DOHH2 (cell line): ENCODE data around the gene POU2F2.

ENCODE experiments used
- H3F3A ChIP-seq: fragments of 200-600 bp; sonication (generic), shearing (Covaris generic); 2 replicates; pipeline ENCODE4 v1.6.0; 2016; ENCODE audit warnings: antibody characterized with exemption, mild to moderate bottlenecking; ENCODE audit not compliant: control insufficient read depth, insufficient read depth
- H3K27ac ChIP-seq: fragments of 200-600 bp; sonication (generic); 2 replicates; pipeline ENCODE4 v1.5.1; 2014; ENCODE audit warnings: low read depth, mild to moderate bottlenecking, low read length, moderate library complexity
- H3K27me3 ChIP-seq: fragments of 200-600 bp; sonication (generic); 2 replicates; pipeline ENCODE4 v1.6.1; 2014; ENCODE audit warnings: mild to moderate bottlenecking, low read length, mixed read lengths; ENCODE audit not compliant: control insufficient read depth
- H3K36me3 ChIP-seq: fragments of 200-600 bp; sonication (generic); 2 replicates; pipeline ENCODE4 v1.6.1; 2014; ENCODE audit warnings: mild to moderate bottlenecking, low read length, moderate library complexity, mixed read lengths; ENCODE audit not compliant: control insufficient read depth
- H3K4me1 ChIP-seq: fragments of 200-600 bp; sonication (generic); 2 replicates; pipeline ENCODE4 v1.6.1; 2014; ENCODE audit warnings: mild to moderate bottlenecking, low read length, mixed read lengths; ENCODE audit not compliant: control insufficient read depth
- H3K4me2 ChIP-seq: fragments of 200-600 bp; sonication (generic); 2 replicates; pipeline ENCODE4 v1.6.0; 2014; ENCODE audit warnings: mild to moderate bottlenecking, low read length, moderate library complexity
- H3K4me3 ChIP-seq: fragments of 200-600 bp; sonication (generic); 2 replicates; pipeline ENCODE4 v1.5.1; 2014; ENCODE audit warnings: mild to moderate bottlenecking, low read length, mixed read lengths
- H3K79me2 ChIP-seq: fragments of 200-600 bp; sonication (generic); 2 replicates; pipeline ENCODE4 v1.6.1; 2014; ENCODE audit warnings: mild to moderate bottlenecking, low read length, mixed read lengths; ENCODE audit not compliant: control insufficient read depth
- H3K9me2 ChIP-seq: fragments of 200-600 bp; sonication (generic); replicated peaks from 2 replicates; pipeline ENCODE4 v1.6.1; 2014; ENCODE audit warnings: mild to moderate bottlenecking, low read length, mixed read lengths; ENCODE audit not compliant: control insufficient read depth
- H3K9me3 ChIP-seq: fragments of 200-600 bp; sonication (generic); 2 replicates; pipeline ENCODE4 v1.6.1; 2014; ENCODE audit warnings: antibody characterized with exemption, low read length, mixed read lengths; ENCODE audit not compliant: control insufficient read depth, insufficient read depth
- H4K20me1 ChIP-seq: fragments of 200-600 bp; sonication (generic); 2 replicates; pipeline ENCODE4 v1.6.0; 2014; ENCODE audit warnings: low read depth, mild to moderate bottlenecking, antibody characterized with exemption, low read length, moderate library complexity; ENCODE audit not compliant: control insufficient read depth, insufficient read depth
- EZH2phosphoT487 ChIP-seq: fragments of 200-600 bp; sonication (generic); IDR thresholded peaks from 2 replicates; pipeline ENCODE4 v1.6.1; 2017; ENCODE audit warnings: borderline replicate concordance, mild to moderate bottlenecking, antibody characterized with exemption, low read length, moderate library complexity, mixed read lengths
- TF ChIP-seq, protein P1 (sequence below): fragments of 200-600 bp; sonication (generic); IDR thresholded peaks from one replicate; pipeline ENCODE4 v1.5.1; 2014; ENCODE audit warnings: antibody characterized with exemption, mild to moderate bottlenecking, low read depth, low read length; ENCODE audit not compliant: poor library complexity, severe bottlenecking

Gene POU2F2

GRCh38 chr19:42051166-42052115, 80.8 kb downstream of the POU2F2 start:
- no peak for TF ChIP-seq EZH2phosphoT487
- TF ChIP-seq, protein P1, sequence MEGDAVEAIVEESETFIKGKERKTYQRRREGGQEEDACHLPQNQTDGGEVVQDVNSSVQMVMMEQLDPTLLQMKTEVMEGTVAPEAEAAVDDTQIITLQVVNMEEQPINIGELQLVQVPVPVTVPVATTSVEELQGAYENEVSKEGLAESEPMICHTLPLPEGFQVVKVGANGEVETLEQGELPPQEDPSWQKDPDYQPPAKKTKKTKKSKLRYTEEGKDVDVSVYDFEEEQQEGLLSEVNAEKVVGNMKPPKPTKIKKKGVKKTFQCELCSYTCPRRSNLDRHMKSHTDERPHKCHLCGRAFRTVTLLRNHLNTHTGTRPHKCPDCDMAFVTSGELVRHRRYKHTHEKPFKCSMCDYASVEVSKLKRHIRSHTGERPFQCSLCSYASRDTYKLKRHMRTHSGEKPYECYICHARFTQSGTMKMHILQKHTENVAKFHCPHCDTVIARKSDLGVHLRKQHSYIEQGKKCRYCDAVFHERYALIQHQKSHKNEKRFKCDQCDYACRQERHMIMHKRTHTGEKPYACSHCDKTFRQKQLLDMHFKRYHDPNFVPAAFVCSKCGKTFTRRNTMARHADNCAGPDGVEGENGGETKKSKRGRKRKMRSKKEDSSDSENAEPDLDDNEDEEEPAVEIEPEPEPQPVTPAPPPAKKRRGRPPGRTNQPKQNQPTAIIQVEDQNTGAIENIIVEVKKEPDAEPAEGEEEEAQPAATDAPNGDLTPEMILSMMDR, result no peak
- Histone ChIP-seq H3K4me2 (no peak overlapping the region), H3K27me3 (peaks cover 7% of the 10 kb centered on the region), H3K9me2 (no peaks in the 10 kb centered on the region), H3K36me3 (no peaks in the 10 kb centered on the region), H3K4me1 (no peaks in the 10 kb centered on the region), H3K9me3 (no peaks in the 10 kb centered on the region), H4K20me1 (no peaks in the 10 kb centered on the region), H3K79me2 (no peaks in the 10 kb centered on the region), H3K4me3 (no peak overlapping the region), H3F3A (no peaks in the 10 kb centered on the region), H3K27ac (no peak overlapping the region)

- Histone ChIP-seq H3F3A (no peaks in the 10 kb centered on the region), H3K4me2 (peak overlapping the region; percentile 22), H3K36me3 (no peaks in the 10 kb centered on the region), H3K27me3 (peaks cover 13% of the 10 kb centered on the region), H3K9me3 (no peaks in the 10 kb centered on the region), H4K20me1 (no peaks in the 10 kb centered on the region), H3K4me1 (no peaks in the 10 kb centered on the region), H3K79me2 (no peaks in the 10 kb centered on the region), H3K4me3 (peak overlapping the region; percentile 2; the same call in 1 of the 2 replicates), H3K27ac (no peak overlapping the region), H3K9me2 (no peaks in the 10 kb centered on the region)
- TF ChIP-seq, protein P1, result no peak
- TF ChIP-seq EZH2phosphoT487, result no peak
These were observed 83.3 kb downstream of the POU2F2 start for GRCh38 chr19:42048992-42049391.

DNA sequence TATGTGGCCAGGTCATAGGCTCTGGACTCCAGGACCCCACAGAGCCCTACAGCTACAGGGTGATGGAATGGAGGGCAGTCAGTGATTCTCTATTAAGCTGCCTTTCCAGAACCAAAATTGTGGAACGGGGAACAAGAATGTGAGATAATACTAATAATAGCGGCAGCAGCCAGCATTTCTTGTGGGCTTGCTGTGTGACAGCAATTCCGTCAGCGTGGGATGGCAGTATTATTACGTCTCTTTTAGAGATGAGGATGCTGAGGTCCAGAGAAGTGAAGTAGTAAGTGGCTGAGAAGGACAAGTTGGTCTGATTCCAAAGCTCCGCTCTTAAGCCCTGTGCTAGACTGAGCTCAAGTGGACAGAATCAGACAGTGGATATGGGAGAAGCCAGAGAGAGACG, 86.7 kb downstream of the POU2F2 start:
- TF ChIP-seq EZH2phosphoT487, result no peak
- TF ChIP-seq, protein P1, result no peak
- Histone ChIP-seq H3K9me3 (no peaks in the 10 kb centered on the region), H3K27me3 (peaks cover 9% of the 10 kb centered on the region; the same call in 1 of the 2 replicates), H3K36me3 (no peaks in the 10 kb centered on the region), H3K4me3 (no peak overlapping the region), H3K79me2 (no peaks in the 10 kb centered on the region), H3K4me1 (no peaks in the 10 kb centered on the region), H4K20me1 (no peaks in the 10 kb centered on the region), H3K9me2 (no peaks in the 10 kb centered on the region), H3K27ac (no peak overlapping the region), H3K4me2 (no peak overlapping the region), H3F3A (no peaks in the 10 kb centered on the region)
